GM23338 (cell line): ENCODE results near the gene VOPP1. TPM values are rescaled to one million over a fixed set of nuclear protein-coding genes. Genes with fewer than 3 reads are reported as not detected.

Experiments used
- ATAC-seq: fragments of 200-7000 bp; cut with Tn5 transposase; 3 replicates; pipeline ENCODE4 v1.9.1; 2020
- DNase-seq: peaks from one replicate; pipeline ENCODE4 v3.0.0-alpha.2; 2015; ENCODE audit warnings: low spot score
- H2AFZ ChIP-seq: fragments of 200-600 bp; sonication (generic); 2 replicates; pipeline ENCODE4 v1.8.0; 2016; ENCODE audit warnings: antibody characterized with exemption, mild to moderate bottlenecking, moderate library complexity
- H3F3A ChIP-seq: fragments of 200-600 bp; sonication (generic); replicated peaks from 2 replicates; pipeline ENCODE4 v1.8.0; 2017; ENCODE audit warnings: antibody characterized with exemption, mixed run types, low read depth
- H3K27ac ChIP-seq: fragments of 200-600 bp; sonication (generic); 2 replicates; pipeline ENCODE4 v1.6.1; 2016; ENCODE audit warnings: low read depth
- H3K27me3 ChIP-seq: fragments of 200-600 bp; sonication (generic); 2 replicates; pipeline ENCODE4 v1.8.0; 2016; ENCODE audit warnings: mild to moderate bottlenecking, mixed run types, moderate library complexity; ENCODE audit not compliant: insufficient read depth
- H3K36me3 ChIP-seq: fragments of 200-600 bp; sonication (generic); 2 replicates; pipeline ENCODE4 v1.8.0; 2016; ENCODE audit warnings: mild to moderate bottlenecking; ENCODE audit not compliant: insufficient read depth
- H3K4me1 ChIP-seq: fragments of 200-600 bp; sonication (generic); 2 replicates; pipeline ENCODE4 v1.8.0; 2016; ENCODE audit warnings: mild to moderate bottlenecking, moderate library complexity; ENCODE audit not compliant: insufficient read depth
- H3K4me2 ChIP-seq: fragments of 200-600 bp; sonication (generic); 2 replicates; pipeline ENCODE4 v1.7.1; 2017; ENCODE audit warnings: mixed run types
- H3K4me3 ChIP-seq: fragments of 200-600 bp; sonication (generic); 2 replicates; pipeline ENCODE4 v1.6.1; 2016; ENCODE audit warnings: mixed run types
- H3K79me2 ChIP-seq: fragments of 200-600 bp; sonication (generic); replicated peaks from 2 replicates; pipeline ENCODE4 v1.8.0; 2017; ENCODE audit warnings: mild to moderate bottlenecking; ENCODE audit not compliant: insufficient read depth
- H3K9me2 ChIP-seq: fragments of 200-600 bp; sonication (generic); 2 replicates; pipeline ENCODE4 v1.8.0; 2017; ENCODE audit not compliant: insufficient read depth
- H4K20me1 ChIP-seq: fragments of 200-600 bp; sonication (generic); replicated peaks from 2 replicates; pipeline ENCODE4 v1.8.0; 2017; ENCODE audit warnings: mild to moderate bottlenecking; ENCODE audit not compliant: insufficient read depth
- H3K27ac Mint-ChIP-seq: 2 replicates; pipeline ENCODE4 v1.8.0; 2020; ENCODE audit warnings: inconsistent platforms, mild to moderate bottlenecking, moderate library complexity, mixed read lengths
- H3K27me3 Mint-ChIP-seq: 3 replicates; pipeline ENCODE4 v1.8.0; 2022; ENCODE audit warnings: low read depth, mild to moderate bottlenecking, moderate library complexity, mixed read lengths, inconsistent platforms; ENCODE audit not compliant: insufficient read depth, poor library complexity
- H3K36me3 Mint-ChIP-seq: 3 replicates; pipeline ENCODE4 v1.8.0; 2021; ENCODE audit warnings: low read depth, mild to moderate bottlenecking, inconsistent platforms, moderate library complexity, mixed read lengths
- H3K4me1 Mint-ChIP-seq: 3 replicates; pipeline ENCODE4 v1.8.0; 2020; ENCODE audit warnings: mild to moderate bottlenecking, inconsistent platforms, mixed read lengths
- H3K4me3 Mint-ChIP-seq: 3 replicates; pipeline ENCODE4 v1.8.0; 2021; ENCODE audit warnings: moderate library complexity, mild to moderate bottlenecking, inconsistent platforms, mixed read lengths
- H3K9me3 Mint-ChIP-seq: 3 replicates; pipeline ENCODE4 v1.8.0; 2020; ENCODE audit warnings: moderate library complexity, mild to moderate bottlenecking, inconsistent platforms, mixed read lengths
- CREB1 ChIP-seq: fragments of 250-450 bp; sonication (Bioruptor Pico); IDR thresholded peaks from 2 replicates; pipeline ENCODE4 v1.5.0; 2020; ENCODE audit warnings: low read depth, mild to moderate bottlenecking, moderate library complexity
- CTCF ChIP-seq, 2 experiments: fragments of 200-600 bp in 1 of 2; sonication (generic) in 1 of 2; conservative IDR thresholded peaks; 2 replicates each; pipeline versions ENCODE4 v1.5.1 to v1.6.1; 2016 to 2017; ENCODE audit warnings: antibody characterized with exemption in 2 of 2, low read depth in 2 of 2, mild to moderate bottlenecking in 2 of 2, moderate library complexity in 1 of 2
- ETS1 ChIP-seq: IDR thresholded peaks from 2 replicates; pipeline ENCODE4 v1.6.1; 2016; ENCODE audit warnings: antibody characterized with exemption
- EZH2 ChIP-seq: fragments of 200-600 bp; sonication (generic); IDR thresholded peaks from one replicate; pipeline ENCODE4 v1.8.0; 2017; ENCODE audit warnings: antibody characterized with exemption, mild to moderate bottlenecking, low read depth; ENCODE audit not compliant: unreplicated experiment
- EZH2phosphoT487 ChIP-seq: fragments of 200-600 bp; sonication (generic); IDR thresholded peaks from one replicate; pipeline ENCODE4 v1.8.1; 2018; ENCODE audit warnings: antibody characterized with exemption; ENCODE audit not compliant: unreplicated experiment
- JUNB ChIP-seq: IDR thresholded peaks from one replicate; pipeline ENCODE4 v1.6.1; 2016; ENCODE audit warnings: antibody characterized with exemption; ENCODE audit not compliant: unreplicated experiment
- NANOG ChIP-seq: IDR thresholded peaks from 2 replicates; pipeline ENCODE4 v1.6.1; 2016; ENCODE audit warnings: antibody characterized with exemption, borderline replicate concordance
- POLR2AphosphoS5 ChIP-seq: IDR thresholded peaks from 2 replicates; pipeline ENCODE4 v1.6.1; 2016; ENCODE audit warnings: antibody characterized with exemption, low read depth
- REST ChIP-seq: IDR thresholded peaks from one replicate; pipeline ENCODE4 v1.6.1; 2018; ENCODE audit warnings: antibody characterized with exemption; ENCODE audit not compliant: unreplicated experiment
- STAT1 ChIP-seq: IDR thresholded peaks from one replicate; pipeline ENCODE4 v1.6.1; 2016; ENCODE audit warnings: antibody characterized with exemption; ENCODE audit not compliant: unreplicated experiment
- ZNF114 ChIP-seq: fragments of 250-450 bp; sonication (Bioruptor Pico); IDR thresholded peaks from 2 replicates; pipeline ENCODE4 v1.5.0; 2020; ENCODE audit warnings: mild to moderate bottlenecking, moderate library complexity
- ZNF331 ChIP-seq: fragments of 250-450 bp; sonication (Bioruptor Pico); IDR thresholded peaks from 2 replicates; pipeline ENCODE4 v1.5.0; 2020; ENCODE audit warnings: low read depth, mild to moderate bottlenecking, moderate library complexity
- ZNF462 ChIP-seq: fragments of 250-450 bp; sonication (Bioruptor Pico); IDR thresholded peaks from 2 replicates; pipeline ENCODE4 v1.5.0; 2020; ENCODE audit warnings: mild to moderate bottlenecking, moderate library complexity
- polyA plus RNA-seq: library from polyadenylated mRNA; unstranded; fragments of >200 nt; fragmentation: Nextera tagmentation; extraction: Ambion mirVana; gene quantifications from 2 replicates; pipeline ENCODE4 v1.2.1, GENCODE V29; 2016
- total RNA-seq: library from RNA; depleted of rRNA; stranded (reverse); fragments of >200 nt; shearing (Covaris generic); gene quantifications from 2 replicates; pipeline ENCODE4 v1.2.3, GENCODE V29; 2014

The VOPP1 gene
- total and polyA plus RNA-seq, 2 experiments from 2014 or later, result 28.2 to 73.7 TPM

- Mint-ChIP-seq H3K9me3 (no peaks in the 10 kb centered on the region; the same call in 2 of the 3 replicates), H3K4me3 (no peak overlapping the region), H3K27ac (no peak overlapping the region), H3K36me3 (peaks cover 13% of the 10 kb centered on the region), H3K4me1 (peaks cover 16% of the 10 kb centered on the region), H3K27me3 (peaks cover 6% of the 10 kb centered on the region)
- H3K36me3 ChIP-seq, result no peaks in the 10 kb centered on the region
- H2AFZ ChIP-seq, result no peak overlapping the region
- no peak overlapping the region for H3K27ac ChIP-seq
- peaks cover 6% of the 10 kb centered on the region; the same call in 1 of the 2 replicates for H3K4me1 ChIP-seq
- H3F3A ChIP-seq, result no peaks in the 10 kb centered on the region
- no peak overlapping the region for H3K4me2 ChIP-seq
- no peak overlapping the region for H3K4me3 ChIP-seq
- H3K27me3 ChIP-seq, result no peaks in the 10 kb centered on the region
- H4K20me1 ChIP-seq, result peaks cover 9% of the 10 kb centered on the region; the same call in 1 of the 2 replicates
- ATAC-seq, result no peak
- TF ChIP-seq NANOG (no peak), STAT1 (no peak), CTCF (conservative IDR thresholded peaks at IDR 0.05; ENCODE audit: low read depth in 2 of 2) (no peak), POLR2AphosphoS5 (no peak), ETS1 (no peak), REST (no peak), ZNF462 (CRISPR knock-in tag) (no peak), ZNF114 (no peak), JUNB (no peak), CREB1 (CRISPR knock-in tag) (no peak), EZH2phosphoT487 (no peak), ZNF331 (CRISPR knock-in tag) (no peak), EZH2 (no peak)
- no peaks in the 10 kb centered on the region for H3K79me2 ChIP-seq
- no peaks in the 10 kb centered on the region for H3K9me2 ChIP-seq
- DNase-seq, result no peak
Measured at GRCh38 chr7:55474944-55475854, 97.1 kb downstream of the VOPP1 start.
